Measurements from ENCODE around the gene ENTHD1.

GRCh38 chr22:39802682-39803081, 90.9 kb downstream of the ENTHD1 start:
- TF ChIP-seq CTCF (IDR thresholded peaks at IDR 0.05) (no peak), POLR2A (IDR thresholded peaks at IDR 0.05) (no peak)

All from uterus (tissue), 2 donors.